GM19193 (cell line): ENCODE results near the gene RHBDL1.

Experiments used
- POLR2A ChIP-seq: IDR thresholded peaks from 4 replicates; pipeline ENCODE4 v1.6.1; 2011; ENCODE audit not compliant: insufficient read depth, insufficient read length; ENCODE audit errors: extremely low read depth

Gene RHBDL1

DNA sequence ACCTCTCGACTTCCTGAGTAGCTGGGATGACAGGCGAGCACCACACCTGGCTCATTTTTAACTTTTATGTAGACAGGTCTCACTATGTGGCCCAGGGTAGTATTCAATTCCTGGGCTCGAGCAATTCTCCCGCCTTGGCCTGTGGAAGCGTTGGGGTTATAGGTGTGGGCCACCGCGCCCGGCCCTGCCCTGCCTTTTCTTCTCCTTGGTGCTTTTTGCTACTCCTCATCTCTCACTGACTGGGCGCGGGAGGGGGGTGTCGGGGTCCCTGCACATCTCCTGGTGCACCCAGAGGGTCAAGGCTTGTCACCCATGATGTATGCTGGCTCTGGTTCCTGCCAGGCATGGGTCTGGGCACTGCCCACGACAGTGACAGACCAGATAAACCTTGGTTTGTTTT lies 30.9 kb upstream of the RHBDL1 start:
- no peak for TF ChIP-seq POLR2A

GRCh38 chr16:645852-646678 lies 29.4 kb upstream of the RHBDL1 start:
- TF ChIP-seq POLR2A, result no peak

DNA sequence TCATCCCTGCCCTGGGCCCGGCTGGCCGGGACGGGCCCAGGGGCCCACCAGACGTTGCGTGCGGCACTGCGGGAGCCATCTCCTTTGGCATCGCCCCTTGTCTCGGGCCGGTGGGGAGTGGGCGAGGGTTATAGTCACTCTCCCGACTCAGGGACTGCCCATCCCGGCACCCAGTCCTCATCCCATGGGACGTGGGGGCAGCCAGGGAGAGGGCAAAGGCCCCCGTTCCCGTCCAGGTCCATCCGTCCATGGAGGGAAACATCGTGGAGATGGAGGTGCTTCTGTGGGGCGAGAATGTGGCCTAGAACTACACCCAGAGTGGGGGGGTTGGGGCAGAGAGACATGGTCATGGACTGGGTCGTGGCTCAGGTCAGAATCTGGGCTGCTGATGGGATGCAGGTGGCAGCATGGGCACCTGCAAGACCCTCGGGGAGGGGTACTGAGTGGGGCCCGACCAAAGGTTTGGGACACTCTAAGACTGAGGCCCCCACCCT lies 28.7 kb upstream of the RHBDL1 start:
- no peak for TF ChIP-seq POLR2A

DNA sequence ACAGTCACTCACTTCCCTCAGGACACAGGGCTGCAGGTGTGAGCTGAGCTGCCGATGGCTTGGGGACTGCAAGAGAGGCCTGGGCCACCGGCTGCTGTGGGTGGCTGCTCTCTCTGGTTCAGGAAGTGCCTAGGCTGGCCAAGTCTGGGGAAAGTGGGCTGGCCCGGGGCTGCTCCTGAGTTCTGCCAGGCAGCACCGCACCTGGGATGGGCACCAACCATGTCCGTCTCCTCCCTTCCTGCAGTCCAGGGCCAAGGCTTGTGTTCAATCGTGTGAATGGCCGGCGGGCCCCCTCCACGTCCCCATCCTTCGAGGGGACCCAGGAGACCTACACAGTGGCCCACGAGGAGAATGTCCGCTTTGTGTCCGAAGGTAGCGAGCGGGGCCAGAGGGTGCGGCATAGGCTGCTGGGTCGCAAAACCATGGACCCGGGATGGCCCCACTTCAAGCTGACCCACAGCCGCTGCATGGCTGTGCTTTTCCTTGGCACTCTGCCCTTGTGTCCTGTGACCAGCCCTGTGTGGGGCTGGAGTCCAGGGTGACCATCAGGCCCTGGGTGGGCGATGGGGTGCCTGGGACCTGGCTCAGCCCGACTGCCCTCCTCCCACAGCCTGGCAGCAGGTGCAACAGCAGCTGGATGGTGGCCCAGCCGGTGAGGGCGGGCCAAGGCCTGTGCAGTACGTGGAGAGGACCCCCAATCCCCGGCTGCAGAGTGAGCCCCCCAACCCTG lies 28.1 kb upstream of the RHBDL1 start:
- TF ChIP-seq POLR2A, result no peak

GRCh38 chr16:648071-648780 lies 27.2 kb upstream of the RHBDL1 start:
- no peak for TF ChIP-seq POLR2A

- peak; percentile 47 for TF ChIP-seq POLR2A
Observed at GRCh38 chr16:648781-649589, 26.5 kb upstream of the RHBDL1 start, which contains the start of gene WDR90. Gene WDR90 (plus strand): TSS chr16:649365. CDS start chr16:649417, 52 bp downstream.

DNA sequence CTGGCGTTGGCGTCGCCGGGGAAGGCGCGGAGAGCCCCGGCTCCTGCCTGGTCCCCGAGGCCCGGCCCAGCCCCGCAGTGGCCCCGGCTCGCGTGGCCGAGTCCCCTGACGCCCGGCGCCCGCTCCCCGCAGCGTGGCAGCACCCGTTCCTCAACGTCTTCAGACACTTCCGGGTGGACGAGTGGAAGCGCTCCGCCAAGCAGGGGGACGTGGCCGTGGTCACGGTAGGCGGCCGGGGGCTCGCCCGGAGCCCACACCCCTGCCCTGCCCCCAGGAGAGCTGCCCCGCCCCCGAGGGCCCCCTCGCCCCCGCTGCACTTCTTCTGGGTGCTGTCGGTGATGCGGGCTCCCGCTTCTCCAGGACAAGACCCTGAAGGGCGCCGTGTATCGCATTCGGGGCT lies 25.8 kb upstream of the RHBDL1 start:
- TF ChIP-seq POLR2A, result no peak

- no peak for TF ChIP-seq POLR2A
Observed at GRCh38 chr16:651844-652243, 23.6 kb upstream of the RHBDL1 start.

DNA sequence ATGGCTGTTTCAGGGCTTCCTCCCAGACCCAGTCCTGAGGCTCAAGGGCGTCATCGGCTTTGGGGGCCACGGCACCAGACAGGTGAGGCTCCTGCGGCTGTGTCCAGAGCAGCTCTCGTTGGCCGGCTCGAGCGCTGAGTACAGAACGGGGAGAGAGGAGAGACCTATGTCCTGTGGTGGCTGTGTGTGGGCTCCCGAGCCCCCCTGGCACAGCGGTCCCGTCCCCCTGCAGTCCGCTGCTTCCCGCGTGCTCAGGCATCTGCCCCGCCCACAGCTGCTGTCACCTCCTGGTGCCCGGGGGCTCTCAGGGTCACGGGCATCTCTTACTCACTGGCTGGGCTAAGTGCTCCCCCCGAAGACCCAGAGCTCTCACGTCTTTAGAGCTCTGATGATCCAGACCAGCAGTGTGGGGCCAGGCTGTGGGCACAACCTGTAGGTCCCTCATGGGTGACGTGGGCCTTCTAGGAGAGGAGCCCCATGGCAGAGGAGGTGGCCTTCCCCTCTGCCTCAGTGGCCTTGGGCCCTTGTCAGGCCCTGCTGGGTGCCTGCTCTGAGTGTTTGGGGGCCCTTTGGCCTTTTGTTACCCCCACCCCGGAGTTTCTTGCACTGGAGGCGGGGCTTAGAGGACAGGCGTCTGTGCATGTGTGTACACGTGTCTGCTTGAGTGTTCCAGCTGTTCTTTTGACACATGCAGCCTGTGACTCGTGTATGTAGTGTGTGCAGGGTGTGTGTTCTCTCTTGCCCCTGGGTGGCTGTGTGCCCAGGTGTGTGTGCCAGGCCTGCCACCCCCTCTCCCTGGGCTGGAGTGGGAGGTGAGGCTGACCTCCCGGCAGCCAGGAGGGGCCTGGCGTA lies 22.8 kb upstream of the RHBDL1 start:
- TF ChIP-seq POLR2A, result no peak

GRCh38 chr16:654034-654433 lies 21.4 kb upstream of the RHBDL1 start:
- no peak for TF ChIP-seq POLR2A

- no peak for TF ChIP-seq POLR2A
Observed at GRCh38 chr16:657487-657886, 18.0 kb upstream of the RHBDL1 start.

GRCh38 chr16:658679-659571 lies 16.5 kb upstream of the RHBDL1 start:
- TF ChIP-seq POLR2A, result no peak

GRCh38 chr16:659618-660017 lies 15.9 kb upstream of the RHBDL1 start:
- no peak for TF ChIP-seq POLR2A
